IMR-90 (cell line): ENCODE measurements around the gene ACAD9. TPM values are rescaled to one million over a fixed set of nuclear protein-coding genes. Genes with fewer than 3 reads are reported as not detected.

Source experiments
- ATAC-seq: fragments of 200-7000 bp; cut with Tn5 transposase; 2 replicates; pipeline ENCODE4 v1.9.1; 2020; ENCODE audit warnings: low read depth, mild to moderate bottlenecking, moderate library complexity
- BruUV-seq: library from RNA; stranded (reverse); fragments of 400-500 nt; replicated peaks from 2 replicates; lab custom pipeline; 2021; lab: Mats Ljungman, UMichigan
- CTCF ChIA-PET: fragments of 300-600 bp; formaldehyde crosslinking; extraction: SDS; loops from one replicate; lab custom pipeline; 2021; ENCODE audit warnings: antibody characterized with exemption; lab: Yijun Ruan, JAX
- POLR2A ChIA-PET: fragments of 300-600 bp; sonication (Branson Sonifier 250); formaldehyde crosslinking; loops from one replicate; lab custom pipeline; 2022; ENCODE audit warnings: antibody characterized with exemption; ENCODE audit not compliant: unreplicated experiment; lab: Charles Lee
- DNase-seq: peaks from one replicate; pipeline ENCODE4 v3.0.0; 2013
- H2AFZ ChIP-seq: replicated peaks from 2 replicates; pipeline ENCODE3; 2013; ENCODE audit warnings: low read length, mild to moderate bottlenecking; ENCODE audit not compliant: poor library complexity
- H2AK5ac ChIP-seq: 2 replicates; pipeline ENCODE4 v1.6.1; 2013; ENCODE audit warnings: low read depth, low read length, inconsistent platforms
- H2AK9ac ChIP-seq: replicated peaks from 2 replicates; pipeline ENCODE3; 2013; ENCODE audit warnings: mild to moderate bottlenecking, low read depth, low read length, moderate library complexity; ENCODE audit not compliant: poor library complexity
- H2BK120ac ChIP-seq: 2 replicates; pipeline ENCODE4 v1.6.1; 2013; ENCODE audit warnings: low read depth, low read length, inconsistent platforms
- H2BK15ac ChIP-seq: 3 replicates; pipeline ENCODE4 v1.6.1; 2013; ENCODE audit warnings: low read depth, low read length, inconsistent platforms
- H2BK20ac ChIP-seq: 2 replicates; pipeline ENCODE4 v1.6.1; 2013; ENCODE audit warnings: low read depth, mild to moderate bottlenecking, inconsistent platforms, low read length, moderate library complexity
- H2BK5ac ChIP-seq: 2 replicates; pipeline ENCODE4 v1.6.1; 2013; ENCODE audit warnings: mild to moderate bottlenecking, low read depth, low read length, inconsistent platforms; ENCODE audit not compliant: poor library complexity, severe bottlenecking
- H3K14ac ChIP-seq: replicated peaks from 2 replicates; pipeline ENCODE4 v1.6.1; 2013; ENCODE audit warnings: low read depth, low read length, inconsistent platforms
- H3K18ac ChIP-seq: 2 replicates; pipeline ENCODE4 v1.6.1; 2013; ENCODE audit warnings: low read depth, low read length, control low read depth
- H3K23ac ChIP-seq: 2 replicates; pipeline ENCODE4 v1.6.1; 2013; ENCODE audit warnings: low read depth, low read length, inconsistent platforms
- H3K27ac ChIP-seq: 2 replicates; pipeline ENCODE4 v1.5.1; 2013; ENCODE audit warnings: mild to moderate bottlenecking, control low read depth, low read length; ENCODE audit not compliant: insufficient read depth
- H3K27me3 ChIP-seq: 2 replicates; pipeline ENCODE4 v1.6.1; 2013; ENCODE audit warnings: low read length; ENCODE audit not compliant: control insufficient read depth, insufficient read depth
- H3K36me3 ChIP-seq: 2 replicates; pipeline ENCODE4 v1.6.1; 2013; ENCODE audit warnings: low read length, mixed read lengths; ENCODE audit not compliant: control insufficient read depth, insufficient read depth
- H3K4ac ChIP-seq: 2 replicates; pipeline ENCODE4 v1.6.1; 2013; ENCODE audit warnings: low read depth, low read length, inconsistent platforms
- H3K4me1 ChIP-seq: 2 replicates; pipeline ENCODE4 v1.6.1; 2013; ENCODE audit warnings: low read length, mixed read lengths; ENCODE audit not compliant: control insufficient read depth, insufficient read depth
- H3K4me2 ChIP-seq: 2 replicates; pipeline ENCODE4 v1.6.1; 2013; ENCODE audit warnings: low read depth, mild to moderate bottlenecking, control low read depth, low read length, moderate library complexity
- H3K4me3 ChIP-seq: 2 replicates; pipeline ENCODE4 v1.5.1; 2013; ENCODE audit warnings: low read depth, mild to moderate bottlenecking, control low read depth, low read length, moderate library complexity; ENCODE audit not compliant: insufficient read depth
- H3K56ac ChIP-seq: 2 replicates; pipeline ENCODE4 v1.6.1; 2013; ENCODE audit warnings: low read length, inconsistent platforms; ENCODE audit not compliant: insufficient read depth; ENCODE audit errors: extremely low read depth
- H3K79me1 ChIP-seq, 2 experiments: 2 replicates each; pipeline ENCODE4 v1.6.1; 2013; ENCODE audit warnings: low read length in 2 of 2, inconsistent platforms in 1 of 2, low read depth in 1 of 2
- H3K9ac ChIP-seq: 2 replicates; pipeline ENCODE4 v1.6.1; 2013; ENCODE audit warnings: low read depth, low read length, control low read depth
- H3K9me1 ChIP-seq: 2 replicates; pipeline ENCODE4 v1.6.1; 2013; ENCODE audit warnings: low read length, inconsistent platforms; ENCODE audit not compliant: insufficient read depth
- H3K9me3 ChIP-seq: 2 replicates; pipeline ENCODE4 v1.6.1; 2013; ENCODE audit warnings: low read length; ENCODE audit not compliant: control insufficient read depth, insufficient read depth
- H4K20me1 ChIP-seq: 2 replicates; pipeline ENCODE4 v1.6.1; 2013; ENCODE audit warnings: low read length, inconsistent platforms; ENCODE audit not compliant: insufficient read depth
- H4K5ac ChIP-seq: 2 replicates; pipeline ENCODE4 v1.6.1; 2013; ENCODE audit warnings: mild to moderate bottlenecking, low read depth, low read length, control low read depth
- H4K8ac ChIP-seq, 2 experiments: 2 replicates each; pipeline ENCODE4 v1.6.1; 2013; ENCODE audit warnings: low read depth in 2 of 2, low read length in 2 of 2, control low read depth in 1 of 2, inconsistent platforms in 1 of 2
- H4K91ac ChIP-seq: 2 replicates; pipeline ENCODE4 v1.6.1; 2013; ENCODE audit warnings: low read depth, low read length, inconsistent platforms; ENCODE audit not compliant: insufficient read depth
- BHLHE40 ChIP-seq: fragments of 150-350 bp; IDR thresholded peaks from 2 replicates; pipeline ENCODE4 v1.6.1; 2016; ENCODE audit warnings: mild to moderate bottlenecking, low read depth, low read length
- CHD1 ChIP-seq: IDR thresholded peaks from 2 replicates; pipeline ENCODE4 v1.6.1; 2012; ENCODE audit warnings: low read depth, low read length, improper control_type of control experiment
- FOS ChIP-seq: fragments of 150-350 bp; IDR thresholded peaks from 2 replicates; pipeline ENCODE4 v1.6.1; 2016; ENCODE audit warnings: low read depth, low read length
- WGBS, 2 experiments: methylation state at CpG; one replicate each; pipeline versions ENCODE4 v1.1.5 to v1.1.7; 2013; ENCODE audit warnings: missing lambda C conversion rate in 2 of 2; ENCODE audit not compliant: insufficient read length in 1 of 2; ENCODE audit errors: extremely low coverage in 2 of 2; 5-methylcytosine and 5-hydroxymethylcytosine counted together
- dilution Hi-C: fragments of 300-500 bp; cut with HindIII; formaldehyde crosslinking; loops from one replicate; pipeline ENCODE4 v1.14.3; 2018; ENCODE audit warnings: low sequenced_read_pairs; ENCODE audit not compliant: unreplicated experiment
- in situ Hi-C: fragments of 300-500 bp; cut with MboI; formaldehyde crosslinking; loops from 3 replicates; pipeline ENCODE4 v1.14.3; 2019; ENCODE audit warnings: low sequenced_read_pairs, inconsistent platforms, mixed read lengths
- intact Hi-C: fragments of 100-400 bp; cut with micrococcal nuclease; formaldehyde crosslinking; loops from 2 replicates; pipeline ENCODE4 v1.10.0; 2022
- polyA plus RNA-seq, 3 experiments: library from polyadenylated mRNA; depleted of rRNA; stranded (reverse); fragments of >200 nt; gene quantifications; 2 replicates each; pipeline ENCODE4 v1.2.3, GENCODE V29; 2012; ENCODE audit warnings: low replicate concordance in 1 of 3
- total RNA-seq: library from RNA; depleted of rRNA; stranded (reverse); fragments of >200 nt; gene quantifications from 2 replicates; pipeline ENCODE4 v1.2.3, GENCODE V29; 2012
- TF ChIP-seq, protein P1 (sequence below): fragments of 150-350 bp; IDR thresholded peaks from 2 replicates; pipeline ENCODE4 v1.6.1; 2016; ENCODE audit warnings: low read depth, mild to moderate bottlenecking, low read length, moderate library complexity, borderline replicate concordance

ACAD9 gene
- total and polyA plus RNA-seq, 2 of the 4 experiments (the other 2 are of a cell fraction), result 31.2 to 41.3 TPM

DNA sequence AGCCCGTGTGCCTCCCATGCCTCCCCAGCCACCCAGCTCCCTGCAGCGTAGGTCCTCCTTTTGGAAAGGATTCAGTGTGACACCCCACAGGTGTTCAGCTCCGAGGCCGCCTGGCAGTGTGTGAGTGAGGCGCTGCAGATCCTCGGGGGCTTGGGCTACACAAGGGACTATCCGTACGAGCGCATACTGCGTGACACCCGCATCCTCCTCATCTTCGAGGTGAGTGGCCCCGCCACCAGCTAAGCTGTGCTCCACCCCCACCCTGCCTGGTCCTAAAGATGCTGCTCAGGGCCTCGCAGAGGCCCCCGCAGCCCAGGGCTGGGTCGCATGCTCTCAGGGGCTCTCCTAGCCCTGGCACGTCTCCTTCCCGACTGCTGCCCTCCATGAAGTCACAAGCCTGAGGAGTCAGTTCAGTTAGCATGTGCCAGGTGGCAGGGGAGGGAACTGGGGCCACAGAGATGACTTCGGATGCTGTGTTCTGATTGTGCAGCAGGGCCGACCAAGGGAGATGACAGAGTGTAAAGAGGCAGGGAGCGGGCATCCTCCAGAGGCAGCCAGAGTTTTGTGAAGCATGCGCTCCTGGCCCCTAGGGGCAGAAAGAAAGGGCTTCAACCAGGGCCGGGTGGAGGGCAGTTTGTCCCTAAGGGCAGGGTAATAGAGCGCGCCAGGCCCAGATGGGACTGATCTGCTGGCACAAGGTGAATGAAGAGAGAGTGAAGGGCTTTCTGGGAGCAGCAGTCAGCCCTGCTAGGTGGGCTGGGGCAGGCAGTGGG lies 26.8 kb downstream of the ACAD9 start:
- Histone ChIP-seq H3K14ac (no peak overlapping the region), H3K9ac (no peak overlapping the region), H2AK5ac (no peak overlapping the region), H2BK120ac (no peak overlapping the region), H4K91ac (no peak overlapping the region), H3K4me3 (no peak overlapping the region), H3K36me3 (peaks cover 81% of the 10 kb centered on the region), H4K5ac (no peak overlapping the region), H2AFZ (no peak overlapping the region), H4K8ac (no peak overlapping the region), H3K56ac (no peak overlapping the region), H4K20me1 (no peaks in the 10 kb centered on the region), H3K23ac (no peak overlapping the region), H3K79me1 (no peaks in the 10 kb centered on the region; a peak in 1 of 4 replicates), H3K18ac (no peak overlapping the region), H2AK9ac (no peak overlapping the region), H2BK15ac (no peak overlapping the region), H3K27me3 (no peaks in the 10 kb centered on the region), H3K9me3 (no peaks in the 10 kb centered on the region), H2BK20ac (no peak overlapping the region), H3K27ac (no peak overlapping the region), H3K4ac (no peak overlapping the region), H2BK5ac (no peak overlapping the region), H3K9me1 (no peaks in the 10 kb centered on the region; the same call in 1 of the 2 replicates), H3K4me2 (no peak overlapping the region), H3K4me1 (no peaks in the 10 kb centered on the region)
- ChIA-PET CTCF (no interaction called here), POLR2A (no interaction called here)
- BruUV-seq, result no TSS peak
- 96% methylated on average over 18 of the region's 25 CpGs; no CpG with 5 or more reads in 1 of the 2 experiments for WGBS, 2 experiments
- TF ChIP-seq, protein P1, sequence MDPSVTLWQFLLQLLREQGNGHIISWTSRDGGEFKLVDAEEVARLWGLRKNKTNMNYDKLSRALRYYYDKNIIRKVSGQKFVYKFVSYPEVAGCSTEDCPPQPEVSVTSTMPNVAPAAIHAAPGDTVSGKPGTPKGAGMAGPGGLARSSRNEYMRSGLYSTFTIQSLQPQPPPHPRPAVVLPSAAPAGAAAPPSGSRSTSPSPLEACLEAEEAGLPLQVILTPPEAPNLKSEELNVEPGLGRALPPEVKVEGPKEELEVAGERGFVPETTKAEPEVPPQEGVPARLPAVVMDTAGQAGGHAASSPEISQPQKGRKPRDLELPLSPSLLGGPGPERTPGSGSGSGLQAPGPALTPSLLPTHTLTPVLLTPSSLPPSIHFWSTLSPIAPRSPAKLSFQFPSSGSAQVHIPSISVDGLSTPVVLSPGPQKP, result no peak
- TF ChIP-seq BHLHE40 (no peak), FOS (no peak), CHD1 (no peak)
- in situ Hi-C loops (no loop called here), intact Hi-C loops (no loop called here), dilution Hi-C loops (no loop called here)
- ATAC-seq, result no peak
- no peak for DNase-seq
